RCC 7860 (cell line): Measurements from ENCODE around the gene RRBP1.
"Not testable (repeated sequence)": the region's sequence is repeated elsewhere in the genome, so short reads cannot be mapped to it uniquely, and the experiment has no call there.

Experiments used
- DNase-seq: peaks from one replicate; pipeline ENCODE4 v3.0.0-alpha.2; 2015; ENCODE audit warnings: low spot score
- FAIRE-seq: peaks from 2 replicates; lab custom pipeline; 2012; peaks lifted over from hg19 to GRCh38; lab: Jason Lieb, UNC

Gene RRBP1

GRCh38 chr20:17710379-17711266 lies 28.6 kb upstream of the RRBP1 start:
- no peak for FAIRE-seq
- no peak for DNase-seq

DNA sequence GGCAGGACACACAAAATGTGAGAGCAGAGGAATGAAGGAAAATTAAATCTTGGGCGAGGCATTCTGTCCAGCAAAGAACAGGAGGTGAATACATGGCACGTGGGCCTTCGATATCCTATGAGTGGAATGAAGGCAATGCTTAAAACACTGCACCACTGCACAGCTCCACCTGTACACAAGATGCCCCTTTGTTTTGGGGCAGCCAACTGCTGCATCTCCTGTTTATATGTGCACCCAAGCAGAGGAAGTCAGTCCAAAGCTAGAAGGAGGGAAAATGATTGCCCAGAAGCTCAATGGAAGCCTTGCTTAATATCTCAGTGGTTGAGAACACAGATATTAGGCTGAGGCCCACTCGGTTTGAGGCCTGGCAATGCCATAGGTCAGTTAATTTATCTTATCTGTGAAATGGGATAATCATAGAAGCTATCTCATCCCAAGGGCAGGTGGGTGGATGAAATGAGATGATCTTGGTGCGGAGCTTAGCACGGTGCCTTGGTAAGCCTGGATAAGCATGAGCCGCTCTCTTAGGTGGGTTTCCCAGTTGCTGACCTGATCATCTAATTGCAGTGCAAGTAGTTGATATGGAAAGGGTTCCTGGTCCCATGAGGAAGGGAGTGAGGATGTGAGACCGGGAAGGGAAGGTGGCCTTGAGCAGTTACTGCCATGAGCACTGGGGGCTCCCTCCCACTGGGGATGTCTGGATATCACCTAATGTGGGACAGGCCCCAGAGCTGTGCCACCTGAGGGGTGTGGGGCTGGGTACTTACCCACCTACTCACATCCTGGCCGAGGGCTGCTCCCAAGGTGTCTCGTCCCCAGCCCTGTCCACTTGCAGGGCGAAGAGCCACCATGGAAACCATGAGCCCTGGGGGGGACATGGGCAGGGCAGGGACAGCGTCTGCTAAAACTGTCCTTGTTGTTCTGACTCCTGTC lies 27.6 kb upstream of the RRBP1 start:
- FAIRE-seq (no peak), DNase-seq (no peak)

DNA sequence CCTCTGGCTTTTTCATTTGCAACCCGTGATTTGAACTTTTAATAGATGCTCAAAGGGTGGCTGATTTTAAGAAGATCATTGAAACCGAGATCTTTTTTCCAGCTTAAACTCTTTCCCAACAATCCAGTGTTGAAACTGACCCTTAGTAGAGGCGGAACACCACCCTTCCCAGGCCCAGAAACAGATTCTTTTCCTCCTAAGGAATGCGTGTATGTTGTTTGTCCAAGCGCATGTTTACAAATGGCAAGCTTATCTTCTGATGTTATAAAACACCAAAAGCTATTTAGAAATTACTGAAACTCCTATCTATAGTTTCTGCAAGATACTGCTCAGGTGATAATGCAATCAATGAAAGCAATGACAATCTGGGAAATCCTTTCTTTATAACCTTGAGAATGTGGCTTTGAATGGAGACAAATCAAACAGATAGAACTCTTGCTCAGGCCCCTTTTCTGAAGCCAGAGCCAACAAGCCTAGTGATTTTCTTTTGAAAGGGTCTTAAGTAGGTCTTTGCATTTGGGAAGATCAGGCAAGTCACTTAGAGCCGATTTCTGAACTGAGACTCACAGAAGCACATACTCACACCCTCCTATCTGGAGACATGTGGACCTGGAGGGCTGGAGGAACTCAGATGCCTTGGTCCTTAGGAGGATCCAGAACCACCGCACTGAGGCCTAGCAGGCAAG lies 26.8 kb upstream of the RRBP1 start:
- FAIRE-seq (no peak), DNase-seq (no peak)

- FAIRE-seq, DNase-seq: not testable (repeated sequence)
Observed at GRCh38 chr20:17707951-17708350, 25.9 kb upstream of the RRBP1 start.

DNA sequence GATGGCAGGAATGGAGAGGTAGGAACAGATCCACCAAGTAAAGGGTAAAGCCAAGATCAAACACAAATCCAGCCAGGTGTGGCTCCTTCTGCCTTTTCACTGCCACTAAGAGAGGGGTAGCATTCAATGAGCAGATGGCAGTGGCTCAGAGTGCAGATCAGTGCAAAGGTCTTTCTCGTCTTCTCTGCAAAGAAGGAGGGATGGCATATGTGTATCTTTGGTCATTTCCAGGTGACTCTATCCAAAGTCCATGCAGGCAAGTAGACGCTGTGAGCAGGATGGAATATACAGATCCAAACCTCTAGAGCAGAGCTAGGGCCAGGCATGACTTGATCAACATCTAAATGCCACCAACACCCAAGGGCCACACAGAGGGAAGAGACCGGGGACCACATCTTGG lies 24.6 kb upstream of the RRBP1 start:
- no peak for FAIRE-seq

DNA sequence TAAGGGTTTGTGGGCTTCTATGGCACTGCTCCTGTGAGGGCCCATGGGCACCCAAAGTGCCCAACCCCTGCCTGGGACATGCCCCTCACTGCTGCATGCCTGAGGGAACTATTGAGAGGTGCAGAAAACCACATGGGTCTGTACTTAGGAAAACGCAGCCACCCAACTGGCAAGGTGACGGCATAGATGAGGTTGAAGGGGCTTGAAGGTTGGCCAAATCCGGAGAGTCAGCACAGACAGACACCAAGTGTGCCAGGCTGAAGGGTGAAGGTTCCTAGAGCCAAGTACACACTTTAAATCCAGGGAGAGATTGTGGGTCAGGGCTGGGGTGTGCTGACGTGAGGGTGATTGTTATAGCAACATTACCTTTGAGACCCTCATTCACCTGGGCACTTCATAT lies 23.9 kb upstream of the RRBP1 start:
- no peak for DNase-seq

More for the DNA sequence above, 24.6 kb upstream of the RRBP1 start:
- DNase-seq, result no peak

DNA sequence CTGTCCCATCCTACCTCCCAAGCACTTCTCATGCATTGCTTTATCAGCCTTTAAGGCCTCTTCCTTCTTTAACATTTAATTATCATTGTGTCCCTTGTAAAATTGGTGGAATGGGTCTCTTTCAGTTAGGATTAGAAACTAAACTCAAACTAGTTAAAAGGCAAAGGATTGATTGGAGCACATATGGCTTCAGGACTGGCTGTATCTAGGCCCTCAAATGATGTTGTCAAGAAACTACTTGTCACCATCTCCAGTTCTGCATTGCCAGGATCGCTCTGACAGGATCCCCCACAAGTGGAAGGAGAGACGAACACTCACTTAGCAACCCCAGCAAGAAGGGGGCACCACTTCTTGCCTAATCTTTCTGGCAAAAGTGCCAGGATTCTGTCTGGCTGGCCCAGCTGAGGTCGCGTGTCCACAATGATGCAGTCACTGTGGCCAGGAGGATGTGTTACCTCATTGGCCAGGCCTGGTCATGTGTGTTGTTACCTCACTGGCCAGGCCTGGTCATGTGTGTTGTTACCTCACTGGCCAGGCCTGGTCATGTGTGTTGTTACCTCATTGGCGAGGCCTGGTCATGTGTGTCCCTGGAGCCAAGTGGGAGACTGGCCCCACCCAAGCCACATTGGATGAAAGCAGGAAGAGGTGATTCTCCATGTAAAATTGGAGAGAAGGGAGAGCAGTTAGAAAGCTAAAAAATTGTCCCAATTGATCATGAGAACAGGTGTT lies 22.7 kb upstream of the RRBP1 start:
- DNase-seq (no peak), FAIRE-seq (no peak)

More for the DNA sequence above, 23.9 kb upstream of the RRBP1 start:
- FAIRE-seq, result no peak

GRCh38 chr20:17701826-17702225 lies 19.8 kb upstream of the RRBP1 start:
- FAIRE-seq (no peak), DNase-seq (no peak)

DNA sequence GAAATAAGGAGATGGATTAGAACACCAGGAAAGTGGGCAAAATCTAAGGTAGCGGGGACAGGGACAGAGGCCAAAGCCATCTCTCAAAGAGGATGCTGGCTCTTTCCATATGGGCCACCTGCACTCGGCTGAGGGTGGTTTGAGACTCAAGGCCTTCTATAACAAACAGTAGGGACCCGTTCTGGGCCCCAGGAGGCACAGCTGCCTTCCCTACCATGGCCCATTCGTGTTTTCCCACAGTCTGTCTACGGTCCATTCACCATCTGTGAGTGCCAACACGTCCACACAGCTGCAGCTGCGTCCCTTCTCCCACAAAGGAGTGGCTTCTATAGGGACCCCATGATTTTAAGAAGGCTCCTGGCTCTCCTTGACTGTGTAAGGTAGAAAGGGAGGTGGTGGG lies 18.6 kb upstream of the RRBP1 start:
- DNase-seq, result no peak
- FAIRE-seq, result no peak

DNA sequence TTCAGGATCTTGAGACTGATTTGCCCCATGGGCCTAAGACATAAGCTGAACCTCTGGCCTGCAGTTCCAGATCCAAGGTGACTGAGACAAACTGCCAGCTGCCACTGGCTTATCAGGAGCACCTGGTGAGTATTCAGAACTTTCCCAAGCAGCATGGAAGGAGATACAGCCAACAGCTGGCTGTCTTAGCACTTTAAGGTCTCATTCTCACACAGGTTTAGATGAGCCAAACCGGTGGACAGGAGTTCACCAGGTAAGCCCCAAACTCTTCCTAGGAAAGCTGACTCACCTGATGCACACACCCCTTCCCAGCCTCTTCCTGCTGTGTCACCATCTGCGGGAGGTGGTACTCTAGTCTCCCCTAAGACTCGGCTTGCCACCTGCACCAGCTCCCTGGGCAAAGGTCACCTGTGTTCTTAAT lies 17.9 kb upstream of the RRBP1 start, which contains the start of gene BANF2:
Gene BANF2, plus strand, starts transcription at position 36 of the 421 bp plus-strand sequence. CDS start 25,060 bp downstream, outside the sequence.
- DNase-seq (no peak), FAIRE-seq (no peak)

GRCh38 chr20:17698384-17698783 lies 16.3 kb upstream of the RRBP1 start:
- no peak for DNase-seq

GRCh38 chr20:17697171-17697570 lies 15.1 kb upstream of the RRBP1 start:
- no peak for FAIRE-seq

More at GRCh38 chr20:17698384-17698783, 16.3 kb upstream of the RRBP1 start:
- no peak for FAIRE-seq

GRCh38 chr20:17696287-17696686 lies 14.2 kb upstream of the RRBP1 start:
- FAIRE-seq, result no peak

More at GRCh38 chr20:17697171-17697570, 15.1 kb upstream of the RRBP1 start:
- no peak for DNase-seq

GRCh38 chr20:17694767-17695166 lies 12.7 kb upstream of the RRBP1 start:
- DNase-seq (no peak), FAIRE-seq (no peak)

More at GRCh38 chr20:17696287-17696686, 14.2 kb upstream of the RRBP1 start:
- no peak for DNase-seq

GRCh38 chr20:17693444-17694001 lies 11.5 kb upstream of the RRBP1 start:
- DNase-seq (no peak), FAIRE-seq (no peak)

GRCh38 chr20:17691758-17692157 lies 9.7 kb upstream of the RRBP1 start:
- no peak for DNase-seq

DNA sequence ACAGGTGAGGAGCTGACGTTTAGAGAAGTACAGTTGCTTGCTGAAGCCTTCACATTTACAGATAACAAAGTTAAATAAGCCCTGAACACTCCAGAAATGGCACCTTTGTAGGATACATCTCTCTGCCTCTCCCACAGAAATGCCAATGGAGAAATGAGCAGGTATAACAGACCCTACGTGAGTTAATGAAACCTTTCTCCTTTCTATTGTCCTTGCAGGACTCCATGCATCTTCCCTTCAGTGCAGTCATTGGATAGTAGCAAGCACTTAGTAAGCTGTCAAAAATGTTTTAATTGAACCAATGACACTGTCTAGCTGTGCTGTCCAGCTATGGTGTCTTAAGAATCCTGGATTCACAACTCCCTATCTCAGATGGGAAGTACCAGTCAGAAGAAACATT lies 8.1 kb upstream of the RRBP1 start:
- no peak for FAIRE-seq
- no peak for DNase-seq

More at GRCh38 chr20:17691758-17692157, 9.7 kb upstream of the RRBP1 start:
- no peak for FAIRE-seq

DNA sequence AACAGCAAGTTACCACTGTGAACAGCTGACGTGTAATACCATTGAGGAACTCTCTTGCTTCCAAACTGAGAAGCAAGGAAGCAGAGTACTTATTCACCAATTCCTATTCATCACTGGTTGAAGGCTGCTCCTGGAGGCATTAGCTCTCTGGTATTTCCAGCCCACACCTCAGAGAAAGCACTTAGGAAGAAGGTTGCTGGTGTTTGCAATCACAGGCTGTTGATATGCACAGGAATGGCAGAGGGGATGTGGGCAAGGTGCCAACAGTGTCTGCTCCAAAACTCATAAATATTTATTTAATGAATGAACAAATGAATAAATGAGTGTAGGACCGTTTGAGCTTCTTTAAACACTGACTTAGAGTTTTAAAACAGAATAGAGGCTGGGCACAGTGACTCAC lies 6.9 kb upstream of the RRBP1 start:
- FAIRE-seq, result no peak
- no peak for DNase-seq

GRCh38 chr20:17687800-17688199 lies 5.8 kb upstream of the RRBP1 start:
- FAIRE-seq, result no peak
- DNase-seq, result no peak

DNA sequence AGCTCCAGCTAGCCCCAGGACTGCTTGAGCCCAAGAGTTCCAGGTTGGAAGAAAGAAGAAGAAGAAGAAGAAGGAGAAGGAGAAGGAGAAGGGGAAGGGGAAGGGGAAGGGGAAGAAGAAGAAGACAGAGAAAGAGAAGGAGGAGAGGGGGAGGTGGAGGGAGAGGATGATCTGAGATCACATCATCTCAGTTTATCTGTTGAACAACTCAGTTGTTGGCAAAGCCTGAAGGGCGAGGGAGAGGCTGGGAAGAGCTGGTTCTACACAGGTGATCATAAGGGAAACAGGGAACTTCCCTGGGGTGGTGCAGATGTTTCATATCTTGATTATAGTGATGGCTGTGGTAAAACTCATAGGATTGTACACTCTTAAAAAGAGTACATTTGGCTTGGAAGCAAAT lies 3.1 kb upstream of the RRBP1 start:
- FAIRE-seq (no peak), DNase-seq (no peak)
